Suppressor macrophage treated with lipopolysaccharide for 1 hour (primary cell): ENCODE measurements around the gene REEP5.
"Not testable (repeated sequence)": the region's sequence is repeated elsewhere in the genome, so short reads cannot be mapped to it uniquely, and the experiment has no call there.

ENCODE experiments used
- DNase-seq, 3 donors: peaks; one replicate each; pipeline ENCODE4 v3.0.0-alpha.2; 2020 to 2022

REEP5 gene

GRCh38 chr5:112921833-112922817 lies at the start of gene REEP5:
Gene REEP5 (minus strand): TSS chr5:112922227. CDS start chr5:112922190, 37 bp downstream.
- peak; percentile 87 to 96 (median 92) for DNase-seq

GRCh38 chr5:112971276-112971675 lies 49.2 kb upstream of the REEP5 start:
- DNase-seq, result no peak

- DNase-seq, result no peak
Measured at GRCh38 chr5:112968411-112969106, 46.5 kb upstream of the REEP5 start.

- DNase-seq, result no peak
Measured at GRCh38 chr5:112967520-112968083, 45.6 kb upstream of the REEP5 start.

GRCh38 chr5:112965733-112966306 lies 43.8 kb upstream of the REEP5 start:
- no peak for DNase-seq

GRCh38 chr5:112963374-112963733 lies 41.3 kb upstream of the REEP5 start:
- DNase-seq, result not testable (repeated sequence)

- no peak for DNase-seq
Measured at GRCh38 chr5:112960863-112961504, 39.0 kb upstream of the REEP5 start.

- DNase-seq, result no peak
Measured at GRCh38 chr5:112960315-112960714, 38.3 kb upstream of the REEP5 start.

- peak; percentile 57 to 75 (median 60) for DNase-seq
Measured at GRCh38 chr5:112959872-112960271, 37.8 kb upstream of the REEP5 start.

- peak; percentile 82 to 92 (median 86) for DNase-seq
Measured at GRCh38 chr5:112958093-112959088, 36.4 kb upstream of the REEP5 start.

GRCh38 chr5:112957036-112957808 lies 35.2 kb upstream of the REEP5 start:
- no peak for DNase-seq

GRCh38 chr5:112956606-112957005 lies 34.6 kb upstream of the REEP5 start:
- no peak for DNase-seq

- no peak for DNase-seq
Measured at GRCh38 chr5:112951124-112951702, 29.2 kb upstream of the REEP5 start.

GRCh38 chr5:112948458-112948857 lies 26.4 kb upstream of the REEP5 start:
- no peak for DNase-seq

- no peak for DNase-seq
Measured at GRCh38 chr5:112940670-112941069, 18.6 kb upstream of the REEP5 start.

GRCh38 chr5:112938286-112938685 lies 16.3 kb upstream of the REEP5 start:
- DNase-seq, result no peak

GRCh38 chr5:112935675-112936074 lies 13.6 kb upstream of the REEP5 start:
- DNase-seq, result no peak

- no peak for DNase-seq
Measured at GRCh38 chr5:112934366-112934663, 12.3 kb upstream of the REEP5 start.

GRCh38 chr5:112933651-112934365 lies 11.8 kb upstream of the REEP5 start:
- DNase-seq, result peak; percentile 42 to 71 (median 47)

GRCh38 chr5:112933105-112933504 lies 11.1 kb upstream of the REEP5 start:
- DNase-seq, result no peak
